GM21381 (cell line): ENCODE results near the gene SHANK2.

Experiments used
- ATAC-seq: cut with Tn5 transposase; IDR thresholded peaks from one replicate; pipeline ENCODE4 v1.9.1; 2021; ENCODE audit warnings: mild to moderate bottlenecking, moderate library complexity; ENCODE audit not compliant: unreplicated experiment

SHANK2 gene

GRCh38 chr11:71203681-71204080, 48.7 kb downstream of the SHANK2 start:
- no peak for ATAC-seq

GRCh38 chr11:71202966-71203365, 49.4 kb downstream of the SHANK2 start:
- ATAC-seq = no peak

- ATAC-seq = no peak
These were observed 49.8 kb downstream of the SHANK2 start for GRCh38 chr11:71202598-71202944.
